ENCODE data around the gene OCLN.
"Not testable (repeated sequence)": the region's sequence is repeated elsewhere in the genome, so short reads cannot be mapped to it uniquely, and the experiment has no call there.

Gene OCLN

GRCh38 chr5:69492391-69492922 lies at the start of gene OCLN:
Gene OCLN (plus strand): TSS chr5:69492790. CDS start chr5:69504245, 11,455 bp downstream.
- peak; percentile 32 for DNase-seq

- DNase-seq: no peak
These were observed 48.3 kb upstream of the OCLN start for GRCh38 chr5:69444127-69444754.

GRCh38 chr5:69449511-69449910 lies 43.1 kb upstream of the OCLN start:
- no peak for DNase-seq

- no peak for DNase-seq
These were observed 42.5 kb upstream of the OCLN start for GRCh38 chr5:69450116-69450515.

- DNase-seq: not testable (repeated sequence)
These were observed 42.1 kb upstream of the OCLN start for GRCh38 chr5:69450527-69450926.

GRCh38 chr5:69451941-69452647 lies 40.5 kb upstream of the OCLN start:
- no peak for DNase-seq

- DNase-seq: not testable (repeated sequence)
These were observed 39.1 kb upstream of the OCLN start for GRCh38 chr5:69453487-69453886.

- no peak for DNase-seq
These were observed 37.9 kb upstream of the OCLN start for GRCh38 chr5:69454460-69455249.

GRCh38 chr5:69455428-69455988 lies 37.1 kb upstream of the OCLN start:
- not testable (repeated sequence) for DNase-seq

GRCh38 chr5:69462170-69462569 lies 30.4 kb upstream of the OCLN start:
- no peak for DNase-seq

GRCh38 chr5:69466375-69466774 lies 26.2 kb upstream of the OCLN start:
- DNase-seq: not testable (repeated sequence)

GRCh38 chr5:69467442-69468225 lies 25.0 kb upstream of the OCLN start:
- no peak for DNase-seq

GRCh38 chr5:69468631-69469030 lies 24.0 kb upstream of the OCLN start:
- no peak for DNase-seq

GRCh38 chr5:69471516-69471915 lies 21.1 kb upstream of the OCLN start:
- not testable (repeated sequence) for DNase-seq

GRCh38 chr5:69472535-69473143 lies 20.0 kb upstream of the OCLN start:
- not testable (repeated sequence) for DNase-seq

GRCh38 chr5:69477170-69477569 lies 15.4 kb upstream of the OCLN start:
- no peak for DNase-seq

GRCh38 chr5:69478296-69478695 lies 14.3 kb upstream of the OCLN start:
- not testable (repeated sequence) for DNase-seq

- DNase-seq: no peak
These were observed 7.7 kb upstream of the OCLN start for GRCh38 chr5:69484891-69485290.

GRCh38 chr5:69485471-69485870 lies 7.1 kb upstream of the OCLN start:
- DNase-seq: no peak

GRCh38 chr5:69489246-69489645 lies 3.3 kb upstream of the OCLN start:
- no peak for DNase-seq

- no peak for DNase-seq
These were observed 1.6 kb upstream of the OCLN start for GRCh38 chr5:69491027-69491426.
